IMR-90 (cell line): ENCODE data around the gene GPX5. TPM values are rescaled to one million over a fixed set of nuclear protein-coding genes. Genes with fewer than 3 reads are reported as not detected.

Experiments
- ATAC-seq: fragments of 200-7000 bp; cut with Tn5 transposase; 2 replicates; pipeline ENCODE4 v1.9.1; 2020; ENCODE audit warnings: low read depth, mild to moderate bottlenecking, moderate library complexity
- BruUV-seq: library from RNA; stranded (reverse); fragments of 400-500 nt; replicated peaks from 2 replicates; lab custom pipeline; 2021; lab: Mats Ljungman, UMichigan
- CTCF ChIA-PET: fragments of 300-600 bp; formaldehyde crosslinking; extraction: SDS; loops from one replicate; lab custom pipeline; 2021; ENCODE audit warnings: antibody characterized with exemption; lab: Yijun Ruan, JAX
- POLR2A ChIA-PET: fragments of 300-600 bp; sonication (Branson Sonifier 250); formaldehyde crosslinking; loops from one replicate; lab custom pipeline; 2022; ENCODE audit warnings: antibody characterized with exemption; ENCODE audit not compliant: unreplicated experiment; lab: Charles Lee
- DNase-seq: peaks from one replicate; pipeline ENCODE4 v3.0.0; 2013
- H2AFZ ChIP-seq: replicated peaks from 2 replicates; pipeline ENCODE3; 2013; ENCODE audit warnings: low read length, mild to moderate bottlenecking; ENCODE audit not compliant: poor library complexity
- H2AK5ac ChIP-seq: 2 replicates; pipeline ENCODE4 v1.6.1; 2013; ENCODE audit warnings: low read depth, low read length, inconsistent platforms
- H2AK9ac ChIP-seq: replicated peaks from 2 replicates; pipeline ENCODE3; 2013; ENCODE audit warnings: mild to moderate bottlenecking, low read depth, low read length, moderate library complexity; ENCODE audit not compliant: poor library complexity
- H2BK120ac ChIP-seq: 2 replicates; pipeline ENCODE4 v1.6.1; 2013; ENCODE audit warnings: low read depth, low read length, inconsistent platforms
- H2BK15ac ChIP-seq: 3 replicates; pipeline ENCODE4 v1.6.1; 2013; ENCODE audit warnings: low read depth, low read length, inconsistent platforms
- H2BK20ac ChIP-seq: 2 replicates; pipeline ENCODE4 v1.6.1; 2013; ENCODE audit warnings: low read depth, mild to moderate bottlenecking, inconsistent platforms, low read length, moderate library complexity
- H2BK5ac ChIP-seq: 2 replicates; pipeline ENCODE4 v1.6.1; 2013; ENCODE audit warnings: mild to moderate bottlenecking, low read depth, low read length, inconsistent platforms; ENCODE audit not compliant: poor library complexity, severe bottlenecking
- H3K14ac ChIP-seq: replicated peaks from 2 replicates; pipeline ENCODE4 v1.6.1; 2013; ENCODE audit warnings: low read depth, low read length, inconsistent platforms
- H3K18ac ChIP-seq: 2 replicates; pipeline ENCODE4 v1.6.1; 2013; ENCODE audit warnings: low read depth, low read length, control low read depth
- H3K23ac ChIP-seq: 2 replicates; pipeline ENCODE4 v1.6.1; 2013; ENCODE audit warnings: low read depth, low read length, inconsistent platforms
- H3K27ac ChIP-seq: 2 replicates; pipeline ENCODE4 v1.5.1; 2013; ENCODE audit warnings: mild to moderate bottlenecking, control low read depth, low read length; ENCODE audit not compliant: insufficient read depth
- H3K27me3 ChIP-seq: 2 replicates; pipeline ENCODE4 v1.6.1; 2013; ENCODE audit warnings: low read length; ENCODE audit not compliant: control insufficient read depth, insufficient read depth
- H3K36me3 ChIP-seq: 2 replicates; pipeline ENCODE4 v1.6.1; 2013; ENCODE audit warnings: low read length, mixed read lengths; ENCODE audit not compliant: control insufficient read depth, insufficient read depth
- H3K4ac ChIP-seq: 2 replicates; pipeline ENCODE4 v1.6.1; 2013; ENCODE audit warnings: low read depth, low read length, inconsistent platforms
- H3K4me1 ChIP-seq: 2 replicates; pipeline ENCODE4 v1.6.1; 2013; ENCODE audit warnings: low read length, mixed read lengths; ENCODE audit not compliant: control insufficient read depth, insufficient read depth
- H3K4me2 ChIP-seq: 2 replicates; pipeline ENCODE4 v1.6.1; 2013; ENCODE audit warnings: low read depth, mild to moderate bottlenecking, control low read depth, low read length, moderate library complexity
- H3K4me3 ChIP-seq: 2 replicates; pipeline ENCODE4 v1.5.1; 2013; ENCODE audit warnings: low read depth, mild to moderate bottlenecking, control low read depth, low read length, moderate library complexity; ENCODE audit not compliant: insufficient read depth
- H3K56ac ChIP-seq: 2 replicates; pipeline ENCODE4 v1.6.1; 2013; ENCODE audit warnings: low read length, inconsistent platforms; ENCODE audit not compliant: insufficient read depth; ENCODE audit errors: extremely low read depth
- H3K79me1 ChIP-seq, 2 experiments: 2 replicates each; pipeline ENCODE4 v1.6.1; 2013; ENCODE audit warnings: low read length in 2 of 2, inconsistent platforms in 1 of 2, low read depth in 1 of 2
- H3K9ac ChIP-seq: 2 replicates; pipeline ENCODE4 v1.6.1; 2013; ENCODE audit warnings: low read depth, low read length, control low read depth
- H3K9me1 ChIP-seq: 2 replicates; pipeline ENCODE4 v1.6.1; 2013; ENCODE audit warnings: low read length, inconsistent platforms; ENCODE audit not compliant: insufficient read depth
- H3K9me3 ChIP-seq: 2 replicates; pipeline ENCODE4 v1.6.1; 2013; ENCODE audit warnings: low read length; ENCODE audit not compliant: control insufficient read depth, insufficient read depth
- H4K20me1 ChIP-seq: 2 replicates; pipeline ENCODE4 v1.6.1; 2013; ENCODE audit warnings: low read length, inconsistent platforms; ENCODE audit not compliant: insufficient read depth
- H4K5ac ChIP-seq: 2 replicates; pipeline ENCODE4 v1.6.1; 2013; ENCODE audit warnings: mild to moderate bottlenecking, low read depth, low read length, control low read depth
- H4K8ac ChIP-seq, 2 experiments: 2 replicates each; pipeline ENCODE4 v1.6.1; 2013; ENCODE audit warnings: low read depth in 2 of 2, low read length in 2 of 2, control low read depth in 1 of 2, inconsistent platforms in 1 of 2
- H4K91ac ChIP-seq: 2 replicates; pipeline ENCODE4 v1.6.1; 2013; ENCODE audit warnings: low read depth, low read length, inconsistent platforms; ENCODE audit not compliant: insufficient read depth
- BHLHE40 ChIP-seq: fragments of 150-350 bp; IDR thresholded peaks from 2 replicates; pipeline ENCODE4 v1.6.1; 2016; ENCODE audit warnings: mild to moderate bottlenecking, low read depth, low read length
- CEBPB ChIP-seq: IDR thresholded peaks from 2 replicates; pipeline ENCODE4 v1.6.1; 2012; ENCODE audit warnings: low read depth, low read length, improper control_type of control experiment
- CHD1 ChIP-seq: IDR thresholded peaks from 2 replicates; pipeline ENCODE4 v1.6.1; 2012; ENCODE audit warnings: low read depth, low read length, improper control_type of control experiment
- FOS ChIP-seq: fragments of 150-350 bp; IDR thresholded peaks from 2 replicates; pipeline ENCODE4 v1.6.1; 2016; ENCODE audit warnings: low read depth, low read length
- MAFK ChIP-seq: IDR thresholded peaks from 2 replicates; pipeline ENCODE4 v1.6.1; 2012; ENCODE audit warnings: low read depth, low read length, improper control_type of control experiment
- MAZ ChIP-seq: IDR thresholded peaks from 2 replicates; pipeline ENCODE4 v1.6.1; 2012; ENCODE audit warnings: low read depth, mild to moderate bottlenecking, low read length, improper control_type of control experiment, moderate library complexity, borderline replicate concordance
- MXI1 ChIP-seq: IDR thresholded peaks from 2 replicates; pipeline ENCODE4 v1.6.1; 2012; ENCODE audit warnings: low read depth, mild to moderate bottlenecking, low read length, moderate library complexity, borderline replicate concordance
- NFE2L2 ChIP-seq: fragments of 150-350 bp; IDR thresholded peaks from 2 replicates; pipeline ENCODE4 v1.6.1; 2016; ENCODE audit warnings: low read depth, mild to moderate bottlenecking, low read length
- POLR2A ChIP-seq: IDR thresholded peaks from 2 replicates; pipeline ENCODE4 v1.6.1; 2012; ENCODE audit warnings: mild to moderate bottlenecking, low read depth, low read length
- RAD21 ChIP-seq: IDR thresholded peaks from 2 replicates; pipeline ENCODE4 v1.6.1; 2012; ENCODE audit warnings: low read length, improper control_type of control experiment
- RCOR1 ChIP-seq: IDR thresholded peaks from 2 replicates; pipeline ENCODE4 v1.6.1; 2012; ENCODE audit warnings: mild to moderate bottlenecking, low read length, improper control_type of control experiment; ENCODE audit not compliant: insufficient replicate concordance
- RFX5 ChIP-seq: IDR thresholded peaks from 2 replicates; pipeline ENCODE4 v1.8.0; 2012; ENCODE audit warnings: low read depth, mild to moderate bottlenecking, low read length, moderate library complexity
- SMC3 ChIP-seq: fragments of 150-350 bp; IDR thresholded peaks from 2 replicates; pipeline ENCODE4 v1.6.1; 2016; ENCODE audit warnings: low read depth, mild to moderate bottlenecking, antibody characterized with exemption, low read length, moderate library complexity
- WGBS, 2 experiments: methylation state at CpG; one replicate each; pipeline versions ENCODE4 v1.1.5 to v1.1.7; 2013; ENCODE audit warnings: missing lambda C conversion rate in 2 of 2; ENCODE audit not compliant: insufficient read length in 1 of 2; ENCODE audit errors: extremely low coverage in 2 of 2; 5-methylcytosine and 5-hydroxymethylcytosine counted together
- dilution Hi-C: fragments of 300-500 bp; cut with HindIII; formaldehyde crosslinking; loops from one replicate; pipeline ENCODE4 v1.14.3; 2018; ENCODE audit warnings: low sequenced_read_pairs; ENCODE audit not compliant: unreplicated experiment
- in situ Hi-C: fragments of 300-500 bp; cut with MboI; formaldehyde crosslinking; loops from 3 replicates; pipeline ENCODE4 v1.14.3; 2019; ENCODE audit warnings: low sequenced_read_pairs, inconsistent platforms, mixed read lengths
- intact Hi-C: fragments of 100-400 bp; cut with micrococcal nuclease; formaldehyde crosslinking; loops from 2 replicates; pipeline ENCODE4 v1.10.0; 2022
- polyA plus RNA-seq, 3 experiments: library from polyadenylated mRNA; depleted of rRNA; stranded (reverse); fragments of >200 nt; gene quantifications; 2 replicates each; pipeline ENCODE4 v1.2.3, GENCODE V29; 2012; ENCODE audit warnings: low replicate concordance in 1 of 3
- total RNA-seq: library from RNA; depleted of rRNA; stranded (reverse); fragments of >200 nt; gene quantifications from 2 replicates; pipeline ENCODE4 v1.2.3, GENCODE V29; 2012
- TF ChIP-seq, protein P1 (sequence below): conservative IDR thresholded peaks from 2 replicates; pipeline ENCODE4 v1.5.1; 2012; ENCODE audit warnings: mild to moderate bottlenecking, low read depth, low read length, improper control_type of control experiment

Gene GPX5
- total and polyA plus RNA-seq, 2 of the 4 experiments (the other 2 are of a cell fraction), result not detected

- Histone ChIP-seq H2BK20ac (no peak overlapping the region), H3K79me1 (no peaks in the 10 kb centered on the region), H3K4me1 (no peaks in the 10 kb centered on the region), H3K18ac (no peak overlapping the region), H2BK15ac (no peak overlapping the region), H3K14ac (no peak overlapping the region), H3K23ac (no peak overlapping the region), H4K20me1 (no peaks in the 10 kb centered on the region), H2BK5ac (no peak overlapping the region), H4K5ac (no peak overlapping the region), H3K27me3 (no peaks in the 10 kb centered on the region), H3K4me2 (no peak overlapping the region), H2AK9ac (no peak overlapping the region), H4K91ac (no peak overlapping the region), H3K27ac (no peak overlapping the region), H2BK120ac (no peak overlapping the region), H3K56ac (no peak overlapping the region), H3K9ac (no peak overlapping the region), H3K36me3 (no peaks in the 10 kb centered on the region), H4K8ac (no peak overlapping the region), H2AFZ (no peak overlapping the region), H3K9me3 (no peaks in the 10 kb centered on the region), H3K4me3 (no peak overlapping the region), H3K4ac (no peak overlapping the region), H2AK5ac (no peak overlapping the region), H3K9me1 (no peaks in the 10 kb centered on the region)
- ChIA-PET POLR2A (no interaction called here), CTCF (no interaction called here)
- no peak for TF ChIP-seq FOS
- TF ChIP-seq RFX5, result no peak
- no peak for TF ChIP-seq NFE2L2
- TF ChIP-seq MAZ, result no peak
- no peak for TF ChIP-seq MXI1
- TF ChIP-seq CEBPB, result no peak
- no peak for TF ChIP-seq RAD21
- no peak for TF ChIP-seq POLR2A
- TF ChIP-seq SMC3, result no peak
- no peak for TF ChIP-seq RCOR1
- no peak for TF ChIP-seq MAFK
- no peak for TF ChIP-seq BHLHE40
- TF ChIP-seq, protein P1, sequence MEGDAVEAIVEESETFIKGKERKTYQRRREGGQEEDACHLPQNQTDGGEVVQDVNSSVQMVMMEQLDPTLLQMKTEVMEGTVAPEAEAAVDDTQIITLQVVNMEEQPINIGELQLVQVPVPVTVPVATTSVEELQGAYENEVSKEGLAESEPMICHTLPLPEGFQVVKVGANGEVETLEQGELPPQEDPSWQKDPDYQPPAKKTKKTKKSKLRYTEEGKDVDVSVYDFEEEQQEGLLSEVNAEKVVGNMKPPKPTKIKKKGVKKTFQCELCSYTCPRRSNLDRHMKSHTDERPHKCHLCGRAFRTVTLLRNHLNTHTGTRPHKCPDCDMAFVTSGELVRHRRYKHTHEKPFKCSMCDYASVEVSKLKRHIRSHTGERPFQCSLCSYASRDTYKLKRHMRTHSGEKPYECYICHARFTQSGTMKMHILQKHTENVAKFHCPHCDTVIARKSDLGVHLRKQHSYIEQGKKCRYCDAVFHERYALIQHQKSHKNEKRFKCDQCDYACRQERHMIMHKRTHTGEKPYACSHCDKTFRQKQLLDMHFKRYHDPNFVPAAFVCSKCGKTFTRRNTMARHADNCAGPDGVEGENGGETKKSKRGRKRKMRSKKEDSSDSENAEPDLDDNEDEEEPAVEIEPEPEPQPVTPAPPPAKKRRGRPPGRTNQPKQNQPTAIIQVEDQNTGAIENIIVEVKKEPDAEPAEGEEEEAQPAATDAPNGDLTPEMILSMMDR, result no peak
- no peak for TF ChIP-seq CHD1
- dilution Hi-C loops, result no loop called here
- intact Hi-C loops, result no loop called here
- DNase-seq, result no peak
- no peak for ATAC-seq
- 82% methylated on average over 10 of the region's 51 CpGs; no CpG with 5 or more reads in 1 of the 2 experiments for WGBS, 2 experiments
- in situ Hi-C loops, result no loop called here
- no TSS peak for BruUV-seq
Observed at GRCh38 chr6:28511628-28512300, 13.9 kb upstream of the GPX5 start.
